Muscle of leg (tissue), 16 donors: ENCODE results near the gene ZNF528. TPM values are rescaled to one million over a fixed set of nuclear protein-coding genes. Genes with fewer than 3 reads are reported as not detected.

ENCODE experiments used
- DNase-seq: peaks from one replicate; pipeline ENCODE4 v3.0.0; 2013
- H3K27ac ChIP-seq: one replicate; pipeline ENCODE4 v1.5.1; 2013; ENCODE audit warnings: mild to moderate bottlenecking, low read length, control low read depth
- H3K27me3 ChIP-seq: one replicate; pipeline ENCODE4 v1.6.1; 2013; ENCODE audit warnings: low read length; ENCODE audit not compliant: control insufficient read depth, insufficient read depth
- H3K36me3 ChIP-seq: one replicate; pipeline ENCODE4 v1.6.1; 2013; ENCODE audit warnings: low read length; ENCODE audit not compliant: control insufficient read depth, insufficient read depth
- H3K4me1 ChIP-seq: one replicate; pipeline ENCODE4 v1.6.1; 2013; ENCODE audit warnings: low read length; ENCODE audit not compliant: control insufficient read depth, insufficient read depth
- H3K4me3 ChIP-seq: one replicate; pipeline ENCODE4 v1.5.1; 2013; ENCODE audit warnings: low read length, control low read depth
- H3K9me3 ChIP-seq: replicated peaks from 2 replicates; pipeline ENCODE4 v1.6.1; 2013; ENCODE audit warnings: low read depth, low read length; ENCODE audit not compliant: control insufficient read depth
- WGBS: methylation state at CpG from one replicate; pipeline ENCODE4 v1.1.5; 2013; ENCODE audit warnings: missing lambda C conversion rate; ENCODE audit not compliant: insufficient coverage; 5-methylcytosine and 5-hydroxymethylcytosine counted together
- long read RNA-seq, 11 donors: transcript quantifications; one replicate each; lab custom pipeline, GENCODE V29; 2026
- polyA plus RNA-seq, 8 donors: library from polyadenylated mRNA; unstranded; fragments of 120-200 nt; gene quantifications; one replicate each; pipeline versions ENCODE4 v1.2.1 to v1.2.3, GENCODE V29; 2013; ENCODE audit warnings: inconsistent platforms in 1 of 8, low replicate concordance in 1 of 8; ENCODE audit not compliant: insufficient read length in 8 of 8, insufficient read depth in 1 of 8
- total RNA-seq: library from RNA; stranded (reverse); fragments of 120-200 nt; gene quantifications from one replicate; pipeline ENCODE4 v1.2.4, GENCODE V29; 2013

Gene ZNF528
- total RNA-seq (30.0 TPM), polyA plus RNA-seq (10 to 100 TPM; 14.1 to 27.8 (median 17.3) TPM)
- long read RNA-seq, donor 1, full-length matches to known transcripts, result 7 of 7 reads
- long read RNA-seq, donor 1, partial matches to known transcripts, result 0 of 7 reads
- long read RNA-seq, donor 1, other reads (novel, unspliced or antisense), result 0 of 7 reads
- long read RNA-seq, donor 2, full-length matches to known transcripts, result 1 of 1 reads
- long read RNA-seq, donor 2, partial matches to known transcripts, result 0 of 1 reads
- long read RNA-seq, donor 2, other reads (novel, unspliced or antisense), result 0 of 1 reads
- long read RNA-seq, donor 3, full-length matches to known transcripts, result 18 of 18 reads
- long read RNA-seq, donor 3, partial matches to known transcripts, result 0 of 18 reads
- long read RNA-seq, donor 3, other reads (novel, unspliced or antisense), result 0 of 18 reads
- long read RNA-seq, donor 4, full-length matches to known transcripts, result 4 of 4 reads
- long read RNA-seq, donor 4, partial matches to known transcripts, result 0 of 4 reads
- long read RNA-seq, donor 4, other reads (novel, unspliced or antisense), result 0 of 4 reads
- long read RNA-seq, donor 5, full-length matches to known transcripts, result 15 of 15 reads
- long read RNA-seq, donor 5, partial matches to known transcripts, result 0 of 15 reads
- long read RNA-seq, donor 5, other reads (novel, unspliced or antisense), result 0 of 15 reads
- long read RNA-seq, donor 6, full-length matches to known transcripts, result 14 of 14 reads
- long read RNA-seq, donor 6, partial matches to known transcripts, result 0 of 14 reads
- long read RNA-seq, donor 6, other reads (novel, unspliced or antisense), result 0 of 14 reads
- long read RNA-seq, donor 7, full-length matches to known transcripts, result 11 of 11 reads
- long read RNA-seq, donor 7, partial matches to known transcripts, result 0 of 11 reads
- long read RNA-seq, donor 7, other reads (novel, unspliced or antisense), result 0 of 11 reads
- long read RNA-seq, donor 8, full-length matches to known transcripts, result 4 of 4 reads
- long read RNA-seq, donor 8, partial matches to known transcripts, result 0 of 4 reads
- long read RNA-seq, donor 8, other reads (novel, unspliced or antisense), result 0 of 4 reads
- long read RNA-seq, donor 9, full-length matches to known transcripts, result 10 of 10 reads
- long read RNA-seq, donor 9, partial matches to known transcripts, result 0 of 10 reads
- long read RNA-seq, donor 9, other reads (novel, unspliced or antisense), result 0 of 10 reads
- long read RNA-seq, donor 10, full-length matches to known transcripts, result 14 of 14 reads
- long read RNA-seq, donor 10, partial matches to known transcripts, result 0 of 14 reads
- long read RNA-seq, donor 10, other reads (novel, unspliced or antisense), result 0 of 14 reads
- long read RNA-seq, donor 11, full-length matches to known transcripts, result 13 of 13 reads
- long read RNA-seq, donor 11, partial matches to known transcripts, result 0 of 13 reads
- long read RNA-seq, donor 11, other reads (novel, unspliced or antisense), result 0 of 13 reads

DNA sequence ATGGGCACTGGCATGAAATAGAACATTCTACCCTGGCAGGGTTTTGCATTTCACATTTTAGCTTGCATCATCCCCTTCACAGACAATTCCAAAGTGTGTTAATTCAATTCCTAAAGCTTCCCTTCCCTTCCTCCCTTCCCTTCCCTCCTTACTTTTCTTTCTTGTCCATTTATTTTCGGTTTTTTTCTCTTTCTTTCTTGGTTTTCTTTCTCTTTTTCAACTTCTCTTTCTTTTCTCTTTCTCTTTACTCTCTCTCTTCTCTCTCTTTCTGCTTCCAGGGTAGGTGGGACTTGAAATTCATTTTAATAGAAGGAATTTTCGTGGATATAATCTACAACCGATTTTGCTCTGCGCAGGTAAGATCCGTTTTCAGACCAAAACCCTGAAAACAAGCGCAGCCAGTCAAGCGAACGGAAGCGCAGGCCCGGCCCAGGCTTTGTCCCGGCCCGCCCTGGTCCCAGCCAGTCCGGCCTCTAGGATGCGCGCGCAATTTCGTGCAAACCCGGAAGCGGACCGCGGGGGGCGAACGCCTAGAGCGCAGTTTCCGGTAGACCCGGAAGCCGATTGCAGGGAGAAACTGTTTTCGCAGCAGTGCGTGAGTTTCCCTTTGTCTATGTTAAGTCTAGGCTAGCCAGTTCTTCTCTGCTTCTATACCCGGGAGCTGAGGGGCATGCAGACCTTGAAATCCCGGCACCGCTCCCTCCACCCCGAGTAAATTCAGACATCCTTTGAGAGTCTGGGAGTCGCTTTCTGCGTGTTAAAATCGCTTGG lies at the start of gene ZNF528:
TSS of gene ZNF528 (plus strand) at position 540 of the 771 bp plus-strand sequence. CDS start 4,165 bp downstream, outside the sequence.
- H3K36me3 ChIP-seq, result peaks cover 31% of the 10 kb centered on the region
- H3K4me1 ChIP-seq, result peaks cover 13% of the 10 kb centered on the region
- peak within 1 kb of the TSS; percentile 84 for H3K27ac ChIP-seq
- H3K4me3 ChIP-seq, result peak within 1 kb of the TSS; percentile 88
- no peaks in the 10 kb centered on the region for H3K27me3 ChIP-seq
- peak; percentile 98 for DNase-seq
- peaks cover 27% of the 10 kb centered on the region for H3K9me3 ChIP-seq
- 0% methylated on average over 33 of the region's 36 CpGs for WGBS

DNA sequence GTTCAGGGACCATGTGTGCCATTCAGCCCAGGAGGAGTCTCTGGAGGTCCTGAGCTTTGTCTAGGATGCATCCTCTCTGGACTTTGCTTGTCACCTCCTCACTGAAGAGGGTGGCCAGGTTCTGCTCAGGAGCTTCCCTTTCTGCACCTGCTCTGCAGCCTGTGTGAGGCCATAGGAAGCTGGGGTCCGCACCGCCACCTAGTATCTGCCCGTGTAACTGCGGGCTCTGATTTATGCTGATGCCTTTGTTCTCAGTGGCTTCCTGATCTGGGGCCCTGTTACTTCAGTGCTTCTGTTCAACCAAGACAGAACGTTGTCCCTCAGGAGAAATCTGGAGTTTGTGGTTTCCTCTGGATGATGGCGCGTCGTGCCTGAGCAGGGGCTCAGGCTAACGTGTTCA lies 46.1 kb upstream of the ZNF528 start:
- no peaks in the 10 kb centered on the region for H3K9me3 ChIP-seq
- H3K4me3 ChIP-seq, result no peak overlapping the region
- no peak for DNase-seq
- H3K36me3 ChIP-seq, result peaks cover 35% of the 10 kb centered on the region
- 55% methylated on average over 7 of the region's 9 CpGs for WGBS
- H3K27ac ChIP-seq, result no peak overlapping the region
- H3K4me1 ChIP-seq, result no peaks in the 10 kb centered on the region
- H3K27me3 ChIP-seq, result no peaks in the 10 kb centered on the region

DNA sequence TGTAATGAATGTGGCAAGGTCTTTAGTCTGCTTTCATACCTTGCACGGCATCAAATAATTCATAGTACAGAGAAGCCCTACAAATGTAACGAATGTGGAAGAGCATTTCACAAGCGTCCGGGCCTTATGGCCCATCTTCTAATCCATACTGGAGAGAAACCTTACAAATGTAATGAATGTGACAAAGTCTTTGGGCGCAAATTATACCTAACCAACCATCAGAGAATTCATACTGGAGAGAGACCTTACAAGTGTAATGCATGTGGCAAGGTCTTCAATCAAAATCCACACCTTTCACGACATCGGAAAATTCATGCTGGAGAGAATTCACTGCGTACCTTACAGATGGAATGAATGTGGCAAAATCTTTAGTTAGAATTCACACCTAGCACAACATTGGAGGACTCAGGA lies 31.2 kb upstream of the ZNF528 start:
- WGBS, result no CpG with 5 or more reads among the region's 8 CpGs
- Histone ChIP-seq H3K36me3 (peaks cover 18% of the 10 kb centered on the region), H3K27me3 (no peaks in the 10 kb centered on the region), H3K9me3 (peaks cover 49% of the 10 kb centered on the region), H3K27ac (no peak overlapping the region), H3K4me3 (no peak overlapping the region), H3K4me1 (no peaks in the 10 kb centered on the region)
- DNase-seq, result no peak

DNA sequence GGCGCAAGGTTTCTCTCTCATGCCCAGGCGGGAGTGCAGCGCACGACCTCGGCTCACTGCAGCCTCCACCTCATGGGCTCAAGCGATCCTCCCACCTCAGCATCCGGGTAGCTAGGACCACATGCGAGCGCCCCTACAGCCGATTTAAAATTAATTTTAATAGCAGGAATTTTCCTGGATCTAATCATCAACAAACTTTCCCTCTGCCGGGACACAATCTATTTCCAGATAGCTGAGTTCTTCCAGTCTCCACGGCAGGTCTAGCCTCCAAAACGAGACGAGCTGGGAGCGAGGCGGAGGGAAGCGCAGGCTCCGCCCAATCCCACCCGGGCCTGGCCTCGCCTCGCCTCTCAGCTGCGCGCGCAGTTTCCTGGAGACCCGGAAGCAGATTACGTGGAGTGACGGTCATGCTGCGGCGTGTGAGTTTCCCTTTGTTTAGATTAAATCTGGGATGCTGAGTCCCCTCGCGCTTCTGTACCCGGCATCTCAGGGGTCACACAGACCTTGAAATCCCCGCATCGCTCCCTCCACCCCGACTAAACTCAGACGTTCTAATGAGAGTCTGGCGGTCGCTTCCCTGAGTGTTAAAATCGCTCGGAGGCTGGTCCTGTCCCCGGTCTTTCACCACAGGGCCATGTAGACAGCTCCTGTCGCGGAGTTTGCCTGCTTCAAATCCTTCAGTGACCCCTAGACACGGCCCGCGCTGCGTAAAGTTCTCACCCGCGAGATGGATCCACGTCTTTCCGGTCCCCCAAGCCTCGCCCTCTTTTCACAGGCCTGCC lies 27.9 kb upstream of the ZNF528 start, which contains the start of gene ZNF880:
TSS of gene ZNF880 (plus strand) at position 365 of the 782 bp plus-strand sequence. CDS start at position 408, 43 bp downstream.
- Histone ChIP-seq H3K4me3 (peak within 1 kb of the TSS; percentile 96), H3K27ac (peak within 1 kb of the TSS; percentile 100), H3K4me1 (no peaks in the 10 kb centered on the region), H3K9me3 (peaks cover 44% of the 10 kb centered on the region), H3K27me3 (no peaks in the 10 kb centered on the region), H3K36me3 (peaks cover 36% of the 10 kb centered on the region)
- peak; percentile 98 for DNase-seq
- 0% methylated on average over 38 of the region's 52 CpGs for WGBS

DNA sequence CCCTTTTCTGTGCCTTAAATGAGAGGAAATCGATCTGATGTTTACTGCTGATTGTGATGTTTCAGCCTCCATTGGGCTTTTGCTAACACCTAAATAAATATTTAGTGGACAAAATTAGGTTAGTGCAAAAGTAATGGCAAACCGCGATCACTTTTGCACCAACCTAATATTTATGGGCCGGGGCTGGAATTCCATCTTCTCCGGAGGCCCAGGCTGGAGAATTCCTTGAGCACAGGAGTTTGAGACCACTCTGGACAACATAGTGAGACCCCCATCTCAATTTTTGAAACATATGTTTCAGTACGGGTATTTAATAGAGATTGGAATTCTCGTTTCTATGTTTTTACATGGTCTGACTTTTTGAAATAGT lies 27.3 kb upstream of the ZNF528 start:
- no CpG with 5 or more reads among the region's 7 CpGs for WGBS
- Histone ChIP-seq H3K4me1 (no peaks in the 10 kb centered on the region), H3K9me3 (peaks cover 41% of the 10 kb centered on the region), H3K4me3 (peak overlapping the region; percentile 96), H3K27ac (peak overlapping the region; percentile 100), H3K27me3 (no peaks in the 10 kb centered on the region), H3K36me3 (peaks cover 40% of the 10 kb centered on the region)
- no peak for DNase-seq

DNA sequence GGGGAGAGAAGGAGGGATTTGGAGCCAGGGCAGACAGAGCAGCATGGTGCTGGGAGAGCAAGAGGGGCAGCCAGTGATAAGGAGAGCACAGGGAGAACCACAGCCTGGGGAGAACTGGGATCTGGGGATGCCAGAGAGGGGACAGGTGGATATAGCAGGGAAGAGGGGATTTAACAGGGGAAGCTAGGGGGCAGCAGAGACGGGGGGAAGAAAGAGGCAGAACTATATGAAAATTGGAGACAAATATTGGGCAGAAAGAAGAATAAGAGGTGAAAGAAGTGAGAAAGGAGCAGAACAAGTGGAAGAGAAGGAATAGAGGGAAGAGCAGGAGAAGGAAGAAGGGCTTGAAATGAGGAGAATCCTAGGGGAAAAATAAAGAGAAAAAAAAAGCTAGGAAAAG lies 6.5 kb upstream of the ZNF528 start:
- H3K4me3 ChIP-seq, result no peak overlapping the region
- 50% methylated on average over 1 of the region's 1 CpG for WGBS
- H3K9me3 ChIP-seq, result peaks cover 53% of the 10 kb centered on the region
- H3K4me1 ChIP-seq, result no peaks in the 10 kb centered on the region
- no peak overlapping the region for H3K27ac ChIP-seq
- peaks cover 35% of the 10 kb centered on the region for H3K36me3 ChIP-seq
- DNase-seq, result no peak
- H3K27me3 ChIP-seq, result no peaks in the 10 kb centered on the region

DNA sequence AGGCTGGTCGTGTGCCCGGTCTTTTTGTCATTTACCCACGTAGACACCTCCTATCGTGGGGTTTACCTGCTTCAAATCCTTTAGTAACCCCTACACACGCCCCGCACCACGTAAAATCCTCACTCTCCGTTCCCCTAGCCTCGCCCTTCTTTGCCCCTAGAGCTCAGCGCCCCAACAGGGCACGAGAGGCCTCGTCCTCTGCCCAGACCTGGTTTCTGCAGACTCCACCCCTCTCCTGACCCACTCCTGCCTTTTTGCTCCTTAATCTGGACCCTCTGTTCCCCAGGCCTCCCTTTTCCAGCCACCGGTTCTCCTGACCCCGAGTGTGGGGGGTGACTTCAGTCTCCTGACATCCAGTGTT lies 412 bp downstream of the ZNF528 start:
- peak overlapping the region; percentile 84 for H3K27ac ChIP-seq
- peak overlapping the region; percentile 88 for H3K4me3 ChIP-seq
- H3K9me3 ChIP-seq, result peaks cover 24% of the 10 kb centered on the region
- 2% methylated on average over 13 of the region's 14 CpGs for WGBS
- peaks cover 13% of the 10 kb centered on the region for H3K4me1 ChIP-seq
- H3K27me3 ChIP-seq, result no peaks in the 10 kb centered on the region
- no peak for DNase-seq
- H3K36me3 ChIP-seq, result peaks cover 34% of the 10 kb centered on the region

DNA sequence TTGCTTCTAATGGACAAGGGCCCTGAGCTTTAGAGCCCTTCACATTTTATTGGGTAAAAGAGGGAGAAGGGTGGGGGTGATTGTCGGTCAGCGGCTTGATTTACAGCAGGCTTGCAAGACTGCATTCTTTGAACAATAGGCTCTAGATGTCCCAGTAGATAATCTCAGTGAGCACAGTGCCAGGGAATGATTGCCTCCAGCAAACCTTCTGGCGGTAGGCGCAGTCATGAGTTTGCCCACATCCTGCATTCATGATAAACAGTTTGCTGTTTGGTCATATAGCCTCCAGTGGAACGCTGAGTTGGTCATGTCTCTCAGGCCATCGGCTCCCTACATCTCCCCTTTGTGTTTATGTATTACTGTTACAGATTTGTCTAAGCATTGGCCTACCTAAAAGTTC lies 12.6 kb downstream of the ZNF528 start:
- Histone ChIP-seq H3K4me1 (no peaks in the 10 kb centered on the region), H3K4me3 (no peak overlapping the region), H3K36me3 (peaks cover 63% of the 10 kb centered on the region), H3K27me3 (no peaks in the 10 kb centered on the region), H3K9me3 (peaks cover 34% of the 10 kb centered on the region), H3K27ac (no peak overlapping the region)
- no peak for DNase-seq
- 100% methylated on average over 4 of the region's 6 CpGs for WGBS
